ENCODE results near the gene ZFC3H1. TPM values are rescaled to one million over a fixed set of nuclear protein-coding genes. Genes with fewer than 3 reads are reported as not detected.

ZFC3H1 gene
- total and polyA plus RNA-seq, 2 of the 4 experiments (the other 2 are of a cell fraction), result 16.8 to 23.3 TPM

- H2BK20ac ChIP-seq (ENCODE audit: low read depth, low read length), result no peak overlapping the region
- intact Hi-C loops (cut with micrococcal nuclease) (no loop called here), dilution Hi-C loops (cut with HindIII; ENCODE audit: low sequenced_read_pairs, unreplicated experiment) (no loop called here), in situ Hi-C loops (cut with MboI; ENCODE audit: low sequenced_read_pairs) (no loop called here)
- no peak overlapping the region for H3K56ac ChIP-seq (ENCODE audit: extremely low read depth, insufficient read depth, low read length)
- TF ChIP-seq MXI1 (IDR thresholded peaks at IDR 0.05; ENCODE audit: borderline replicate concordance, low read depth, low read length) (no peak), CTCF (conservative IDR thresholded peaks at IDR 0.05; ENCODE audit: low read depth, low read length) (no peak), MAFK (IDR thresholded peaks at IDR 0.05; ENCODE audit: low read depth, low read length) (no peak), USF2 (IDR thresholded peaks at IDR 0.05; ENCODE audit: low read depth, low read length) (no peak), FOS (IDR thresholded peaks at IDR 0.05; ENCODE audit: low read depth, low read length) (no peak), POLR2A (IDR thresholded peaks at IDR 0.05; ENCODE audit: low read depth, low read length) (no peak), CHD1 (IDR thresholded peaks at IDR 0.05; ENCODE audit: low read depth, low read length) (no peak), ELK1 (IDR thresholded peaks at IDR 0.05; ENCODE audit: borderline replicate concordance, low read depth, low read length) (no peak), NFE2L2 (IDR thresholded peaks at IDR 0.05; ENCODE audit: low read depth, low read length) (no peak), RFX5 (IDR thresholded peaks at IDR 0.05; ENCODE audit: low read depth, low read length) (no peak), MAZ (IDR thresholded peaks at IDR 0.05; ENCODE audit: borderline replicate concordance, low read depth, low read length) (no peak), BHLHE40 (IDR thresholded peaks at IDR 0.05; ENCODE audit: low read depth, low read length) (no peak), RCOR1 (IDR thresholded peaks at IDR 0.05; ENCODE audit: insufficient replicate concordance, low read length) (no peak)
- H2BK120ac ChIP-seq (ENCODE audit: low read depth, low read length), result no peak overlapping the region
- H3K79me1 ChIP-seq (ENCODE audit: low read depth in 1 of 2, low read length in 2 of 2), result peaks cover 25 to 28% of the 10 kb centered on the region in 2 experiments
- no peak overlapping the region for H2BK15ac ChIP-seq (ENCODE audit: low read depth, low read length)
- H3K14ac ChIP-seq (replicated peaks; ENCODE audit: low read depth, low read length), result no peak overlapping the region
- ATAC-seq (ENCODE audit: low read depth) (peak; percentile 57), DNase-seq (no peak)
- peaks cover 44% of the 10 kb centered on the region for H3K36me3 ChIP-seq (ENCODE audit: control insufficient read depth, insufficient read depth, low read length)
- WGBS, 2 experiments (ENCODE audit: extremely low coverage in 2 of 2, insufficient read length in 1 of 2), result no CpG with 5 or more reads among the region's 2 CpGs
- no peak overlapping the region for H3K23ac ChIP-seq (ENCODE audit: low read depth, low read length)
- BruUV-seq (replicated peaks), result no TSS peak
- H4K8ac ChIP-seq (ENCODE audit: low read depth in 2 of 2, low read length in 2 of 2), result no peak overlapping the region
- H2AFZ ChIP-seq (replicated peaks; ENCODE audit: low read length, poor library complexity), result no peak overlapping the region
- no peak overlapping the region for H4K91ac ChIP-seq (ENCODE audit: insufficient read depth, low read depth, low read length)
- H3K4me3 ChIP-seq (ENCODE audit: insufficient read depth, low read depth, low read length), result no peak overlapping the region
- H2AK9ac ChIP-seq (replicated peaks; ENCODE audit: low read depth, low read length, poor library complexity), result no peak overlapping the region
- H2AK5ac ChIP-seq (ENCODE audit: low read depth, low read length), result no peak overlapping the region
- no peak overlapping the region for H4K5ac ChIP-seq (ENCODE audit: low read depth, low read length)
- no peaks in the 10 kb centered on the region for H3K4me1 ChIP-seq (ENCODE audit: control insufficient read depth, insufficient read depth, low read length)
- no peak overlapping the region for H3K18ac ChIP-seq (ENCODE audit: low read depth, low read length)
- no peak overlapping the region for H3K4ac ChIP-seq (ENCODE audit: low read depth, low read length)
- H3K27me3 ChIP-seq (ENCODE audit: control insufficient read depth, insufficient read depth, low read length), result no peaks in the 10 kb centered on the region
- H3K9ac ChIP-seq (ENCODE audit: low read depth, low read length), result no peak overlapping the region
- peaks cover 24% of the 10 kb centered on the region; the same call in 1 of the 2 replicates for H4K20me1 ChIP-seq (ENCODE audit: insufficient read depth, low read length)
- H2BK5ac ChIP-seq (ENCODE audit: low read depth, low read length, poor library complexity, severe bottlenecking), result peak overlapping the region; percentile 5
- ChIA-PET POLR2A (ENCODE audit: unreplicated experiment) (no interaction called here), CTCF (no interaction called here)
- no peak overlapping the region for H3K4me2 ChIP-seq (ENCODE audit: low read depth, low read length)
- peaks cover 8% of the 10 kb centered on the region; the same call in 1 of the 2 replicates for H3K9me1 ChIP-seq (ENCODE audit: insufficient read depth, low read length)
- H3K27ac ChIP-seq (ENCODE audit: insufficient read depth, low read length), result no peak overlapping the region
- no peaks in the 10 kb centered on the region for H3K9me3 ChIP-seq (ENCODE audit: control insufficient read depth, insufficient read depth, low read length)
Measured at GRCh38 chr12:71641390-71641789, 22.3 kb downstream of the ZFC3H1 start.

Data from IMR-90 (cell line).